Activated naive CD8-positive, alpha-beta T cell (primary cell): ENCODE results near the gene LCN15.
"Not testable (repeated sequence)": the region's sequence is repeated elsewhere in the genome, so short reads cannot be mapped to it uniquely, and the experiment has no call there.

Experiments
- H3K27ac Mint-ChIP-seq: one replicate; pipeline ENCODE4 v1.8.0; 2021; ENCODE audit warnings: mixed read lengths
- H3K27me3 Mint-ChIP-seq: one replicate; pipeline ENCODE4 v1.8.0; 2021; ENCODE audit warnings: mixed read lengths
- H3K36me3 Mint-ChIP-seq: one replicate; pipeline ENCODE4 v1.8.0; 2021; ENCODE audit warnings: mixed read lengths
- H3K4me1 Mint-ChIP-seq: one replicate; pipeline ENCODE4 v1.8.0; 2021; ENCODE audit warnings: low read depth, mixed read lengths
- H3K4me3 Mint-ChIP-seq: one replicate; pipeline ENCODE4 v1.8.0; 2021; ENCODE audit warnings: mild to moderate bottlenecking, mixed read lengths
- H3K9me3 Mint-ChIP-seq: one replicate; pipeline ENCODE4 v1.8.0; 2021; ENCODE audit warnings: low read depth, mixed read lengths

LCN15 gene

GRCh38 chr9:136721339-136722092 is 42.8 kb downstream of the LCN15 start:
- H3K27ac Mint-ChIP-seq, result no peak overlapping the region
- peaks cover 30% of the 10 kb centered on the region for H3K4me1 Mint-ChIP-seq
- H3K4me3 Mint-ChIP-seq, result no peak overlapping the region
- H3K27me3 Mint-ChIP-seq, result no peaks in the 10 kb centered on the region
- H3K36me3 Mint-ChIP-seq, result peaks cover 2% of the 10 kb centered on the region
- H3K9me3 Mint-ChIP-seq, result no peaks in the 10 kb centered on the region

GRCh38 chr9:136720898-136721338 is 43.4 kb downstream of the LCN15 start:
- Mint-ChIP-seq H3K4me3 (no peak overlapping the region), H3K9me3 (no peaks in the 10 kb centered on the region), H3K27me3 (peaks cover under 1% of the 10 kb centered on the region), H3K4me1 (peaks cover 25% of the 10 kb centered on the region), H3K36me3 (no peaks in the 10 kb centered on the region), H3K27ac (no peak overlapping the region)

- Mint-ChIP-seq H3K36me3 (no peaks in the 10 kb centered on the region), H3K27ac (no peak overlapping the region), H3K9me3 (no peaks in the 10 kb centered on the region), H3K4me3 (no peak overlapping the region), H3K27me3 (peaks cover 3% of the 10 kb centered on the region), H3K4me1 (peaks cover 20% of the 10 kb centered on the region)
These were observed 43.9 kb downstream of the LCN15 start for GRCh38 chr9:136720251-136720897.

- Mint-ChIP-seq H3K36me3 (no peaks in the 10 kb centered on the region), H3K27me3 (peaks cover 3% of the 10 kb centered on the region), H3K9me3 (no peaks in the 10 kb centered on the region), H3K4me1 (peaks cover 15% of the 10 kb centered on the region), H3K27ac (no peak overlapping the region), H3K4me3 (no peak overlapping the region)
These were observed 45.0 kb downstream of the LCN15 start for GRCh38 chr9:136719195-136719880.

DNA sequence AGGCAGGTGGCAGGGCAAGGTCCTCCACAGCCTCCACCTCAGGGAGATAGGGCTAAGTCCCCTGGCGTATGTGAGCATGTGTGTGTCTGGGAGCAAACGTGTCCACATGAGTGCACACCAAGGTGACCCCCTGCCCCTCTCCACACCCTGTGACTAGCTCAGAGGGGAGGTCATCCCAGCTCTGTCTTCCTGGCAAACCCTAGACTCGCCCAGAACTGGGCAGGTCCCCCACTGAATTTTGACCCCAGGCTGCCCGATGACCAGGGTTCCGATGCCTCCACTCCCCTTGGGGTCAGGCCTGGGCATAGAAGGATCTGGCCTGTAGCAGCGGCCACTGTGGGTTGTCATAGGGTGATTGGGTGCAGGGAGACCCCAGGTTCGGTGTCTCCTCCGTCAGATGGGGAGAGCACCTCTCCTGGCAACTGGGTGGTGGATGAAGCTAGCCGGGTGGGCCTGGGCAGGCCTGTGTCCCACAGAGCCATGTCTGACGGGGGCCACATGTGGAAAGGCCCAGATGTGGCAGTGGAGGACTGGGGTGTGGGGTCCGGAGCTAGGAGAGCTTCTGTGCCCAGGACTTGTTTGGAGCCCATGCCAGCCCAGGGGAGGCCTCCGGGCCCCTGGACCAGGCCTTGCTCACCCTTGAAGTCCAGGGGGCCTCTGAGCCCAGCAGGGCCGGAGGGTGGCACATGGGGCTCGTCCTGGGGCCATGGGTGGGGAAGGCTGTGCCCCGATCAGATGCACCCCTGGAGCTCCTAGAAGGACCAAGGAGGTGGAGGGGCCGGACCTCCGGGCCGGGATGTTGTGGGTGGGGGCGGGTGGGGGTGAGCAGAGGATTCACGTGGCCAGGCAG is 45.7 kb downstream of the LCN15 start:
- peaks cover 10% of the 10 kb centered on the region for H3K4me1 Mint-ChIP-seq
- no peaks in the 10 kb centered on the region for H3K36me3 Mint-ChIP-seq
- H3K27ac Mint-ChIP-seq, result no peak overlapping the region
- H3K9me3 Mint-ChIP-seq, result no peaks in the 10 kb centered on the region
- H3K4me3 Mint-ChIP-seq, result no peak overlapping the region
- H3K27me3 Mint-ChIP-seq, result peaks cover 3% of the 10 kb centered on the region

- Mint-ChIP-seq H3K36me3 (no peaks in the 10 kb centered on the region), H3K27me3 (peaks cover 3% of the 10 kb centered on the region), H3K27ac (no peak overlapping the region), H3K9me3 (no peaks in the 10 kb centered on the region), H3K4me3 (no peak overlapping the region), H3K4me1 (peaks cover 10% of the 10 kb centered on the region)
These were observed 46.9 kb downstream of the LCN15 start for GRCh38 chr9:136717399-136717798.

- peaks cover 7% of the 10 kb centered on the region for H3K27me3 Mint-ChIP-seq
- H3K36me3 Mint-ChIP-seq, result no peaks in the 10 kb centered on the region
- no peaks in the 10 kb centered on the region for H3K9me3 Mint-ChIP-seq
- H3K27ac Mint-ChIP-seq, result no peak overlapping the region
- peaks cover 8% of the 10 kb centered on the region for H3K4me1 Mint-ChIP-seq
- no peak overlapping the region for H3K4me3 Mint-ChIP-seq
These were observed 49.4 kb downstream of the LCN15 start for GRCh38 chr9:136714893-136715274.

DNA sequence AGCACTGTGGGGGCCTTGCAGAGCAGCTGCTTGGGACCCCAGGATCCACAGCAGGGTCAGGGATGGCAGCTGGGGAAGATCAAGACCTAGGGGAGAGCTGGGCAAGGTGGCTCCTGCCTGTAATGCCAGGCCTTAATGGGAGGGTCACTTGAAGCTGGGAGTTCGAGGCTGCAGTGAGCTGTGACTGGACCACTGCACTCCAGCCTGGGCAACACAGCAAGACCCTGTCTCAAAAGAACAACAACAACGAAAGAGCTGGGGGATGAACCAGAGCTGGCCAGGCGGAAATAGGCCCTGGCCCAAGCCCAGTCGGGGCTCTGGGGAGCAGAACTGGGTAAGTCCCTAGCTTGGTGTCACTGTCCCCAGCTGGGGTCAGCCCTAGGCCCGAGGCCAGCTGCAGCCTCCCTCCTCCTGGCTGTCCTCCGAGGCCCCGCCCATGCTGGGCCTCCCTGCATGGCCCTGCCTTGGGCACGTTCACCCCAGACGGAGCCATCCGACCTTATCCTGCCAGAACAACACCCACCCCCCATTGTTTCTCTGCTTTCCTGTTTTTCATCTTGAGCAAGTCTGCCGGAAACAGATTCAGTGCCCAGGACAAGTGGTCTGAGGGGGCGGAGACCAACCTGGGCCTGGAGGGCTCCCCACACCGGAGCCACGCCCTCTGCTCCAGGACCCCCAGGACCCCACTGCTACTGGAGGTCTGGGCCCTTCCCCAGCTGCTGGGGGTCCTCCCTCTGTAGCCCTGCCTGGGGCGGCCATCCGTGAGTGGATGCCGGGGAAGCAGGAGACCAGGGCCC is 50.0 kb downstream of the LCN15 start:
- H3K36me3 Mint-ChIP-seq, result no peaks in the 10 kb centered on the region
- no peak overlapping the region for H3K27ac Mint-ChIP-seq
- peaks cover 7% of the 10 kb centered on the region for H3K4me1 Mint-ChIP-seq
- H3K9me3 Mint-ChIP-seq, result no peaks in the 10 kb centered on the region
- peaks cover 7% of the 10 kb centered on the region for H3K27me3 Mint-ChIP-seq
- H3K4me3 Mint-ChIP-seq, result peak overlapping the region; percentile 13

- no peaks in the 10 kb centered on the region for H3K9me3 Mint-ChIP-seq
- no peaks in the 10 kb centered on the region for H3K36me3 Mint-ChIP-seq
- peak overlapping the region; percentile 13 for H3K4me3 Mint-ChIP-seq
- no peak overlapping the region for H3K27ac Mint-ChIP-seq
- H3K4me1 Mint-ChIP-seq, result peaks cover 5% of the 10 kb centered on the region
- peaks cover 7% of the 10 kb centered on the region for H3K27me3 Mint-ChIP-seq
These were observed 50.8 kb downstream of the LCN15 start for GRCh38 chr9:136713550-136713949.

DNA sequence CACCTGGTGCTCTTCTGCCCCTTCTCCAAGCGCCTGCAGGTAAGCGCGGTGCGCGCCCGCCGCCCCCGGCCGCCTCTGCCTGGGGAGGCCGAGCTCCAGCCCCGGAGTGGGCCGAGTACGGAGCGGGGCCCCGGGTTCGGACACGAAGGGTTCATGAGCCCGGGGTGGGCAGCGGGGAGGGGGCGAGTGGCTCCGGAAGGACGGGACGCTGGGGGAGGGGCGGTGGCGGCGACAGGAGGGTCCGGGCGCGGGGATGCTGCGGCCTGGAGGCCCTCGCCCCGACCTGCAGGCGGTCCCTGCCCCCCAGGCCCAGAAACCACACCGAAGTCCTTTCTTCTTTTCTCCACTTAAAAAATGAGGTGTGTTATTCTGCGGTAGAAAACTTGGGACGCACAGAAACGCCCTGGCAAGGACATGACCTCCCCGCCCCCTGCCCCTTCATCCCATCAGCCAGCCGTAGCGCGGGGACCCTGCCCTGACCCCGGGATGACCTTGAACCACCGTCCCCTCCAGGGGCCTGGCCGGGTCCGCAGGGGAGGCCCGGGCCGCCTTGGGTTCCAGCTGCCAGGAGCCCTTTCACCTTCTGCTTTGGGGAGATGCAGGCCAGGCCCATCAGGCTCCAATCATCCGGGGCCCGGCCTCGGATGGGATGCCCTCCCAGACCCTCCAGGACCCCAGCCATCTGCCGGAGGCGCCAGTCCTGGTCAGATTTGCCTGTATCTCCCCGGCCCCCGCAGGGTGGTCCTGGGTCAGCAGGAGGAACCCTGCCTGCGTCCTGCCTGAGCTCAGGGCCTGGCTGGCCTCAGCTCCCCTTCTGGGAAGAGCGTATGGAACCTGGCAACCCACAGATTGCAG is 51.4 kb downstream of the LCN15 start:
- Mint-ChIP-seq H3K36me3 (no peaks in the 10 kb centered on the region), H3K27ac (no peak overlapping the region), H3K27me3 (peaks cover 7% of the 10 kb centered on the region), H3K4me3 (no peak overlapping the region), H3K4me1 (peaks cover 3% of the 10 kb centered on the region), H3K9me3 (no peaks in the 10 kb centered on the region)

- Mint-ChIP-seq H3K4me3 (peak within 1 kb of the TSS; percentile 77), H3K27me3 (peaks cover 7% of the 10 kb centered on the region), H3K9me3 (no peaks in the 10 kb centered on the region), H3K36me3 (no peaks in the 10 kb centered on the region), H3K27ac (no peak within 1 kb of the TSS), H3K4me1 (peaks cover 3% of the 10 kb centered on the region)
These were observed 52.3 kb downstream of the LCN15 start, which contains the start of gene DIPK1B for GRCh38 chr9:136711751-136712689. DIPK1B (plus strand) TSS chr9:136712572; CDS start chr9:136712666, 94 bp downstream.

DNA sequence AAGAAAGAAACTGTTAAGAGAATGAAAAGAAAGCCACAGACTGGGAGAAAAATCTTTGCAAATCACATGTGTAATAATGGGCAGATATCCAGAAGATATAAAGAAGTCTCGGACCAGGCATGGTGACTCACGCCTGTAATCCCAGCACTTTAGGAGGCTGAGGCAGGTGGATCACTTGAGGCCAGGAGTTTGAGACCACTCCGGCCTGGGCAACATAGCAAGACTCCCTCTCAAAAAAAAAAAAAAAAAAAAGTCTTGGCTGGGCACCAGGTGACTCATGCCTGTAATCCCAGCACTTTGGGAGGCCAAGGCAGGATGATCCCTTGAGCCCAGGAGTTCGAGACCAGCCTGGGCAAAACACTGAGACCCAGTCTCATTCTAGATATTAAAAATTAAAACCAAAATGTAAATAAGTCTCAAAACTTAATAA is 53.1 kb downstream of the LCN15 start:
- H3K4me1 Mint-ChIP-seq, H3K36me3 Mint-ChIP-seq, H3K9me3 Mint-ChIP-seq, H3K27me3 Mint-ChIP-seq, H3K27ac Mint-ChIP-seq: not testable (repeated sequence)
- H3K4me3 Mint-ChIP-seq, result peak overlapping the region; percentile 77
